SJCRH30 (cell line): ENCODE data around the gene MPZL2. TPM values are rescaled to one million over a fixed set of nuclear protein-coding genes. Genes with fewer than 3 reads are reported as not detected.

ENCODE experiments used
- DNase-seq, 2 experiments: peaks; one replicate each; pipeline ENCODE4 v3.0.0-alpha.2; 2015 to 2020
- H3K27ac ChIP-seq: fragments of 250-450 bp; sonication (Bioruptor Pico); 2 replicates; pipeline ENCODE4 v1.5.1; 2020; ENCODE audit warnings: mild to moderate bottlenecking, moderate library complexity
- H3K27me3 ChIP-seq: fragments of 250-450 bp; sonication (Bioruptor Pico); 2 replicates; pipeline ENCODE4 v1.5.1; 2020; ENCODE audit warnings: mild to moderate bottlenecking, moderate library complexity
- H3K36me3 ChIP-seq: fragments of 250-450 bp; sonication (Bioruptor Pico); 2 replicates; pipeline ENCODE4 v1.5.1; 2020; ENCODE audit warnings: mild to moderate bottlenecking, moderate library complexity
- H3K4me1 ChIP-seq: fragments of 250-450 bp; sonication (Bioruptor Pico); 2 replicates; pipeline ENCODE4 v1.5.1; 2020; ENCODE audit warnings: mild to moderate bottlenecking, moderate library complexity
- H3K4me3 ChIP-seq: fragments of 250-450 bp; sonication (Bioruptor Pico); 2 replicates; pipeline ENCODE4 v1.5.1; 2020; ENCODE audit warnings: mild to moderate bottlenecking, moderate library complexity
- H3K9me3 ChIP-seq: fragments of 250-450 bp; sonication (Bioruptor Pico); replicated peaks from 2 replicates; pipeline ENCODE4 v1.5.1; 2020; ENCODE audit warnings: mild to moderate bottlenecking, moderate library complexity
- total RNA-seq: library from RNA; depleted of rRNA; stranded (reverse); fragments of >200 nt; shearing (Covaris generic); gene quantifications from 2 replicates; pipeline ENCODE4 v1.2.3, GENCODE V29; 2014

The MPZL2 gene
- total RNA-seq, 1 experiment from 2014 or later: not detected

- H3K9me3 ChIP-seq: no peaks in the 10 kb centered on the region
- no peaks in the 10 kb centered on the region for H3K27me3 ChIP-seq
- no peak overlapping the region for H3K4me3 ChIP-seq
- no peaks in the 10 kb centered on the region for H3K4me1 ChIP-seq
- no peak overlapping the region for H3K27ac ChIP-seq
- H3K36me3 ChIP-seq: no peaks in the 10 kb centered on the region
- no peak for DNase-seq
Observed at GRCh38 chr11:118223992-118224391, 40.1 kb downstream of the MPZL2 start.

- Histone ChIP-seq H3K4me1 (no peaks in the 10 kb centered on the region), H3K36me3 (no peaks in the 10 kb centered on the region), H3K4me3 (no peak overlapping the region), H3K27me3 (no peaks in the 10 kb centered on the region), H3K27ac (no peak overlapping the region), H3K9me3 (no peaks in the 10 kb centered on the region)
- no peak for DNase-seq
Observed at GRCh38 chr11:118223570-118223969, 40.5 kb downstream of the MPZL2 start.

DNA sequence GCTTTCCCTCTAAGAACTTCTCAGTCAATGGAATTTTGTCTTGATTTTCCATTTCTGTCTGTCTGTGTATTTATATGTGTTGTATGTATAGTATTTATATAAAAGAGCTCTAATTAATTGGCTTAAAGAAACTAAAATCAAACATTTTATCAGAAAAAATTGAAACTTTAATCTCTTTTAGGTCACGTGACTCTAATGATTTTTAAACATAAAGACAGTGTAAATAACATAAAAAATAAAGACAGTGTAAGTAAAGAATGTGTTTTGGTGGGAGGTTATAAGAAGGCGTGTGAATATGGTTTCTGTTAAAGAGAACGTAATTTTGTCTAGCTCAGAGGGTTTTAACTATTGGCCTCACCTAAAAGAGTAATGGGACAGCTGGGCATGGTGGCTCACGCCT is 41.7 kb downstream of the MPZL2 start:
- H3K27me3 ChIP-seq: no peaks in the 10 kb centered on the region
- H3K36me3 ChIP-seq: no peaks in the 10 kb centered on the region
- no peaks in the 10 kb centered on the region for H3K4me1 ChIP-seq
- no peak overlapping the region for H3K27ac ChIP-seq
- no peak overlapping the region for H3K4me3 ChIP-seq
- no peaks in the 10 kb centered on the region for H3K9me3 ChIP-seq
- DNase-seq: no peak

GRCh38 chr11:118221419-118221818 is 42.7 kb downstream of the MPZL2 start:
- H3K4me3 ChIP-seq: no peak overlapping the region
- H3K9me3 ChIP-seq: no peaks in the 10 kb centered on the region
- H3K27ac ChIP-seq: no peak overlapping the region
- H3K36me3 ChIP-seq: no peaks in the 10 kb centered on the region
- DNase-seq: no peak
- no peaks in the 10 kb centered on the region for H3K27me3 ChIP-seq
- no peaks in the 10 kb centered on the region for H3K4me1 ChIP-seq

GRCh38 chr11:118219732-118220131 is 44.4 kb downstream of the MPZL2 start:
- Histone ChIP-seq H3K36me3 (no peaks in the 10 kb centered on the region), H3K27me3 (no peaks in the 10 kb centered on the region), H3K4me3 (no peak overlapping the region), H3K9me3 (no peaks in the 10 kb centered on the region), H3K4me1 (peaks cover 3% of the 10 kb centered on the region), H3K27ac (no peak overlapping the region)
- DNase-seq: no peak

DNA sequence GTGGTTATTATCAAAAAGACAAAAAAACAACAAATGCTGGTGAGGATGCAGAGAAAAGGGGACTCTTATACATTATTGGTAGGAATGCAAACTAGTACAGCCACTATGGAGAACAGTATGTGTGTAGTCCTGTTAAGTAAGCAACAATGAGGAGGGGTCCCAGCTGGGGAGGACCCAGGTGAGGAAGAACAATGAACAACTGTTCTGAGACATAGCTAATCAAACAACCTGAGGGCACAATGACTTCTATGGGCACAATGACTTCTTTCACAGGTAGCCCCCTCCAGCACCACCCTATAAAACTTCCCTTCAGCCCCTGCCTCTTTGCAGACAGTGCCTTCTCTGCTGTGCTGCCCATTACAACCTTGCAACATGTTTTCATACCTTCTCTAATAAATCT is 44.9 kb downstream of the MPZL2 start:
- H3K4me3 ChIP-seq: no peak overlapping the region
- H3K27ac ChIP-seq: no peak overlapping the region
- H3K4me1 ChIP-seq: peaks cover 7% of the 10 kb centered on the region
- no peaks in the 10 kb centered on the region for H3K9me3 ChIP-seq
- no peaks in the 10 kb centered on the region for H3K36me3 ChIP-seq
- H3K27me3 ChIP-seq: no peaks in the 10 kb centered on the region
- DNase-seq: no peak

DNA sequence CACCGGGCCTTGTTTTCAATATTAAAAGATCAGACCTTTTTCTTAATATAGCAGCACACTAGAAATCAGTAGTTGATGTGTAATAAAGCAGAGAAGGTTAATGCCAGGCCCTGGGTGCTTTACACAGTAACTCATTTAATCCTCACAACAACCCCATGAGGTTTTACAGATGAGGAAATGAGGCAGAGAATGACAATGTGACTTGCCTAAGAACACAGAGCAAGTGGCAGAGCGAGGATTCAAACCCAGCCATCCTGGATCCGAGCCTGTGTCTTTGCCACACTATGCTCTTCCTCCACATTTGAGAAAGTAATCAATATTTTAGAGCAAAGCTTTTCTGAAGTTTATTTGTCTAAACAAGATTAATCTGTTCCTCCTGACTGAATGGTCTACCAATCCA is 46.5 kb downstream of the MPZL2 start:
- Histone ChIP-seq H3K4me1 (peaks cover 11% of the 10 kb centered on the region), H3K27me3 (no peaks in the 10 kb centered on the region), H3K9me3 (no peaks in the 10 kb centered on the region), H3K4me3 (no peak overlapping the region), H3K27ac (no peak overlapping the region), H3K36me3 (no peaks in the 10 kb centered on the region)
- DNase-seq: no peak

GRCh38 chr11:118216621-118217481 is 47.2 kb downstream of the MPZL2 start:
- no peak overlapping the region for H3K4me3 ChIP-seq
- no peaks in the 10 kb centered on the region for H3K9me3 ChIP-seq
- no peak for DNase-seq
- H3K4me1 ChIP-seq: peaks cover 11% of the 10 kb centered on the region
- no peaks in the 10 kb centered on the region for H3K36me3 ChIP-seq
- H3K27ac ChIP-seq: no peak overlapping the region
- H3K27me3 ChIP-seq: no peaks in the 10 kb centered on the region

DNA sequence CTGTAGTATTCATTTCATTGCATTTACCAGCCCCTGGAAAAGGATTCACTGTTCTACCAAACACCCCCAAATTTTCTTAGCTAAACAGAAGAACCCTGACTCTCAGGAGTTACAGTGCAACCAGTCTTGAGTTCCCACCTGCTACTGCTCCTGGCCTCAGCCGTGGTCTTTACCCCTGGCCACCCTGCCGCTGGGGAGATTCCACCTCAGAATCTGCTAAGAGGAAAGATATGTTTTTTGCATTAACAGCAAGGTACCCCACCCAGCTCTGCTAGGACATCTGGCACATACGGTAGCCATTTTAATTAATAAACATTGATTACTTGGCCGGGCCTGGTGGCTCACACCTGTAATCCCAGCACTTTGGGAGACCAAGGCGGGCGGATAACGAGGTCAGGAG is 48.3 kb downstream of the MPZL2 start:
- H3K27me3 ChIP-seq: no peaks in the 10 kb centered on the region
- no peak overlapping the region for H3K4me3 ChIP-seq
- peaks cover 11% of the 10 kb centered on the region for H3K4me1 ChIP-seq
- DNase-seq: no peak
- H3K27ac ChIP-seq: no peak overlapping the region
- H3K9me3 ChIP-seq: no peaks in the 10 kb centered on the region
- no peaks in the 10 kb centered on the region for H3K36me3 ChIP-seq

DNA sequence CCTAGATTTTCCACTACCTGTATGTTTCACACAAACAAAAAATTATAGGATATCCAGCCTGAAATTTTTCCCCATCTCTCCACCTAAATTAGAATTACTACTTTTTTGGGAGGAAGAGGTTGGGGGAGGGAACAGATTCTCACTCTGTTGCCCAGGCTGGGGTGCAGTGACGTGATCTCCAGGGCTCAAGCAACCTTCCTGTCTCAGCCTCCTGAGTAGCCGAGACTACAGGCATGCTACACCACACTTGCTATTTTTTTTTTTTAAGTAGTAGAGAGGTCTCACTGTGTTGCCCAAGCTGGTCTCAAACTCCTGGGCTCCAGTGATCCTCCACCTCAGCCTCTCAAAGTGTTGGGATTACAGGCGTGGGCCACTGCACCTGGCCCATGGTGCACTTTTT is 48.8 kb downstream of the MPZL2 start:
- Histone ChIP-seq H3K27ac (no peak overlapping the region), H3K4me3 (no peak overlapping the region), H3K27me3 (no peaks in the 10 kb centered on the region), H3K4me1 (peaks cover 11% of the 10 kb centered on the region), H3K9me3 (no peaks in the 10 kb centered on the region), H3K36me3 (no peaks in the 10 kb centered on the region)
- no peak for DNase-seq

DNA sequence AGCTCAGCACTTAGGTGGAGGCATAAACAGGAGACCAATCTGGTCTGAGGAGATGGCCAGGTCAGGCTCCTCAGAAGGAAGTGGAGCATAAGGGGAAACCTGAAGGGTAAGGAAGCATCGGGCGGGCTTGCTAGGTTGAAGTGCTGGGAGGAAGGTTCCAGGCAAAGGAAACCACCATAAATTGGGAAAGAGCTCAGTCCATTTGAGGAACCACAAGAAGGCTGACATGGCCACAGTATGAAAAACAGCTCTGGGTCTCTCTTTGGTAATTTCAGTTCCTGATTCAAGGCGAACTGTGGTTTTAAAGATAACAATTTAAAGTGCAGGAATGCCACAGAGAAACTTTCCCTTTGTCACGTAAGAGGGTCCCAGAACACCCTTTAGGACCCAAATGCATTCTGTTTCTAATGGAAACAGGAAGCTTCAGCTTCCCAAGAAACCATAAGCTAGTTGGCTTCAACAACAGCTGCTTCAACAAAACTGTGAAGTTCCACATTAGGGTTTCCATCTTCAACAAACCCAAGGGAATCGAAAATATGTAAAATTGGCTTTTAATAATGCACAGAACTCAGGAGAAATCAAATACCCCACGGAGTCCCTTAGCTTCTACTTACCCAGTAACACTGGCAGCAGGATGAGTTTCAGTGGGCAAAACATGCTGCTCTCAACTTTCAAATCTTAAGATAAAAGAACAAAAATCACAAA is 49.7 kb downstream of the MPZL2 start:
- peak overlapping the region; percentile 24 for H3K27ac ChIP-seq
- peak in 1 of 2 experiments; percentile 36 for DNase-seq
- no peak overlapping the region for H3K4me3 ChIP-seq
- H3K36me3 ChIP-seq: no peaks in the 10 kb centered on the region
- no peaks in the 10 kb centered on the region for H3K27me3 ChIP-seq
- no peaks in the 10 kb centered on the region for H3K9me3 ChIP-seq
- H3K4me1 ChIP-seq: peaks cover 11% of the 10 kb centered on the region

DNA sequence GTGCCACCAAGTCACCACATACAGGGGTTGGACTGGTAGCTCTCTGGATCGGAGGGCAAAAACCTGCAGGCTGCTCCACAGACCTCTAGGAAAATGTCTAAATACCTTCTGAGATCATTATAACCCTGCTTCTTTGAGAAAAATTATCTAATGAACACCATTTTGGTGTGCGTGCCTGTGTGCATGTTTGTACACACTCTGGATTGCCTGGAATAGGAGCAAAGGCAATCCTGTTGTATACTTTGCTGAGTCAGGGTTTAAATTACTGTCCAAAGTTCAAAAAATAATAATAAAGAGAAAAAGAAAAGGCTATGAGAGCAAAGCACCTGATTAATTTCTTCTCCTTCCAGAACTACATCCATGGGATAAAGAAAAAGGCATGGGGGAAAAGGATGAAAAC is 50.3 kb downstream of the MPZL2 start:
- Histone ChIP-seq H3K9me3 (no peaks in the 10 kb centered on the region), H3K4me1 (peaks cover 11% of the 10 kb centered on the region), H3K36me3 (no peaks in the 10 kb centered on the region), H3K27me3 (no peaks in the 10 kb centered on the region), H3K27ac (no peak overlapping the region; the same call in 1 of the 2 replicates), H3K4me3 (no peak overlapping the region)
- DNase-seq: no peak

DNA sequence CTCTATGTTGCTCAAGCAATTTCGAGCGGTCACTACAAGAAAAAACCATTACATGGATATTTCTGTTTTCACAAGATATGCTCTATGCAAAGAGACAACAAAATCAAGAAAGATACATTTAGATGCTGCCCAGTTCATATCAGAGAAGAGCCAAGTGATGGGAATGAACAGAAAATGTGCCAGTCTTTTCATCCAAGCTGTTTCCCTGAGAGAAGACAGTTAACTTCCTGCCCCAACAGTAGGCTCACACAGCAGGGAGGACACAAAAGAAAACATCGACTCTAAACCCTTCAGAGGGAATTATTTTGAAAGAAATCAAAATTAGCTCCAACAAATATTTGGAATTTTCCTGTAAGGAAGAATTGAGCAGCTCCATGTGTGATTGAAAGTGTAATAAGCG is 50.9 kb downstream of the MPZL2 start:
- no peaks in the 10 kb centered on the region for H3K9me3 ChIP-seq
- no peak for DNase-seq
- no peak overlapping the region for H3K4me3 ChIP-seq
- peaks cover 11% of the 10 kb centered on the region for H3K4me1 ChIP-seq
- H3K27ac ChIP-seq: no peak overlapping the region
- no peaks in the 10 kb centered on the region for H3K27me3 ChIP-seq
- H3K36me3 ChIP-seq: no peaks in the 10 kb centered on the region

DNA sequence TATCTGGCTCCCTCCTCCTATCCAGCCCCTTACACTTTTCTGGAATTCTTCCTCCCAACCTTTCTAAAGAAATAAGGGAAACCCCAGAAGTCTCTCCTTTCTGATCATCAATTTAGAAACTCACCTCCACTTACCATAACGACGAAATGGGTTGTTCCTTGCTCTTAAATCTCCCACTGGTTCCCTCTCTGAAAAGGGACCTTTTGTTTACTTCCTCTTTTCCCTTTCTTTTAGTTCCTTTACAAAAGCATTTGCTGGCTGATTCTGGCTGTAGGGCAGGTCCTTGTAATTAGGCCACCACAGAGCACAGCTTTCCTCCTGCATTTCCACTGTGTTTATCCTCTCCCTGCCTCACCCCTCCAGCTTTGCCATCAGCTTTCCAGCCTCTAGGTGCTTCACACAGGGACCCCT is 51.3 kb downstream of the MPZL2 start:
- DNase-seq: no peak
- no peaks in the 10 kb centered on the region for H3K9me3 ChIP-seq
- no peaks in the 10 kb centered on the region for H3K36me3 ChIP-seq
- H3K27me3 ChIP-seq: no peaks in the 10 kb centered on the region
- peaks cover 11% of the 10 kb centered on the region for H3K4me1 ChIP-seq
- H3K27ac ChIP-seq: no peak overlapping the region
- no peak overlapping the region for H3K4me3 ChIP-seq

GRCh38 chr11:118212131-118212725 is 51.9 kb downstream of the MPZL2 start:
- H3K27me3 ChIP-seq: no peaks in the 10 kb centered on the region
- no peak overlapping the region for H3K4me3 ChIP-seq
- H3K9me3 ChIP-seq: no peaks in the 10 kb centered on the region
- peaks cover 11% of the 10 kb centered on the region for H3K4me1 ChIP-seq
- no peaks in the 10 kb centered on the region for H3K36me3 ChIP-seq
- no peak overlapping the region for H3K27ac ChIP-seq
- no peak for DNase-seq
